Keratinocyte (primary cell): ENCODE results near the gene ASAP3.

Source experiments
- CTCF ChIP-seq, 3 experiments: IDR thresholded peaks in 1 of 3; conservative IDR thresholded peaks in 1 of 3; optimal IDR thresholded peaks in 1 of 3; 2 replicates in 2 of 3; 3 replicates in 1 of 3; pipeline versions ENCODE3 to v1.5.1; 2011; ENCODE audit warnings: low read length in 3 of 3, mild to moderate bottlenecking in 3 of 3, moderate library complexity in 2 of 3, control low read depth in 1 of 3, inconsistent platforms in 1 of 3; ENCODE audit not compliant: insufficient read depth in 2 of 3; ENCODE audit errors: extremely low read depth in 1 of 3
- EZH2 ChIP-seq: IDR thresholded peaks from one replicate; pipeline ENCODE4 v1.6.1; 2012; ENCODE audit warnings: inconsistent platforms, mild to moderate bottlenecking, low read length, moderate library complexity

- TF ChIP-seq EZH2 (no peak), CTCF (optimal IDR thresholded peaks at IDR 0.05 in 1 of 3, IDR thresholded peaks at IDR 0.05 in 1 of 3, conservative IDR thresholded peaks at IDR 0.05 in 1 of 3; ENCODE audit: extremely low read depth in 1 of 3, insufficient read depth in 2 of 3, low read length in 3 of 3) (no peak)
These were observed 27.8 kb downstream of the ASAP3 start for GRCh38 chr1:23456226-23456625.
